ENCODE measurements around the gene HYAL3. TPM values are rescaled to one million over a fixed set of nuclear protein-coding genes. Genes with fewer than 3 reads are reported as not detected.

Gene HYAL3
- total and polyA plus RNA-seq, 10 of the 15 experiments (the other 5 are each of a cell fraction or from before 2014, with no cell fraction given) = 0.37 to 4.2 (median 2.8) TPM

DNA sequence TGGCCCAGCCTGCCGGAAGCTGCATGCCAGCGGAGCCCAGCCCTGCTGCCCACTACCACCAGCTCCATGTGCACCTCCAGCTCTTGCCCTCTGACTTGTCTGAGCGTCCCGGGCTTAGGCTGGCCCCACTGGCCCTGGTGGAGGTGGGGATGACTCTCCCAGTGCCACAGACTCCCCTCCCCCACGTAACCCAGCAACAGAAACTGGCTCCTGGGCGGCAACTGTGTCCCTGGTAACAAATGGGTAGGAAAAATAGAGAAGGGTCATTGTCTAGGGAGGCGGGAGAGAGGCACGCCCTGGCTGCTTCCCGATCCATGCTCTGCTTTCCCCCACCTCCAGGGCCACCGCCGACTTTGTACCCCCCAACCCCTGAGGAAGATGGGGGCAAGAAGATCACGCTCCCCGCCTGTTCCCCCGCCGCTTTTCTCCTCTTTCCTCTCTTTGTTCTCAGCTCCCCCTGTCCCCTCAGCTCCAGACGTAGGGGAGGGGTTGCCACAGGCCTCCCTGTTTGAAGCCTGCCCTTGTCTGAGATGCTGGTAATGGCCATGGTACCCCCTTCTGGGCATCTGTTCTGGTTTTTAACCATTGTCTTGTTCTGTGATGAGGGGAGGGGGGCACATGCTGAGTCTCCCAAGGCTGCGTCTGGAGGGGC lies 41.0 kb downstream of the HYAL3 start:
- RAD21 ChIA-PET (ENCODE audit: unreplicated experiment) = no interaction called here

More for the DNA sequence above, 41.0 kb downstream of the HYAL3 start:
- BruUV-seq (replicated peaks) = no TSS peak
- ChIA-PET SMC1A (ENCODE audit: uncharacterized antibody, unreplicated experiment) (interaction anchor here (2.9 kb wide), 1 partner anchor 11 kb away, joined by 10 read pairs; no protein-coding TSS in a partner anchor), CTCF (interaction anchor here (5.7 to 7.9 kb wide), 2 partner anchors 11 to 32 kb away, joined by 43 to 44 read pairs; no protein-coding TSS in a partner anchor), POLR2A (interaction anchor here (0.6 to 1.7 kb wide), 5 partner anchors 10 to 275 kb away, joined by 3 to 5 read pairs (median 4); partner anchors contain the start of genes HYAL3 and NAA80)
- Histone ChIP-seq H4K20me1 (ENCODE audit: control insufficient read depth, insufficient read depth) (no peaks in the 10 kb centered on the region), H3K79me2 (ENCODE audit: control insufficient read depth, insufficient read depth, low read length) (no peaks in the 10 kb centered on the region), H3K9ac (ENCODE audit: control insufficient read depth, insufficient read depth, low read length) (no peak overlapping the region), H3K4me2 (ENCODE audit: control insufficient read depth, insufficient read depth) (no peak overlapping the region), H3K27ac (ENCODE audit: control insufficient read depth, insufficient read depth) (no peak overlapping the region), H2AFZ (ENCODE audit: control insufficient read depth, low read depth, low read length) (no peak overlapping the region), H3K36me3 (ENCODE audit: control insufficient read depth in 2 of 2, insufficient read depth in 2 of 2, low read length in 1 of 2) (peaks cover 19 to 38% of the 10 kb centered on the region in 2 experiments; a peak in 3 of 4 replicates), H3K4me1 (ENCODE audit: control insufficient read depth, insufficient read depth, low read length) (peaks cover 14% of the 10 kb centered on the region), H3K27me3 (replicated peaks in 1 of 2; ENCODE audit: control insufficient read depth in 2 of 2, insufficient read depth in 2 of 2, low read length in 1 of 2) (no peaks in the 10 kb centered on the region), H3K4me3 (no peak overlapping the region), H3K9me3 (replicated peaks; ENCODE audit: control insufficient read depth, insufficient read depth, low read length) (peaks cover 13% of the 10 kb centered on the region; the same call in 1 of the 3 replicates)
- DNase-seq (ENCODE audit: low read depth, low spot score) = no peak
- FAIRE-seq = no peak
- ATAC-seq = no peak
- intact Hi-C loops (cut with micrococcal nuclease; ENCODE audit: unreplicated experiment) = no loop called here
- in situ Hi-C loops (cut with MboI) = no loop called here
- WGBS (ENCODE audit: insufficient coverage, insufficient replicate concordance, low lambda C conversion rate, missing lambda C conversion rate) = 95% methylated on average over 17 of the region's 17 CpGs
- TF ChIP-seq POLR2A (IDR thresholded peaks at IDR 0.05; ENCODE audit: low read depth, low read length) = 0 out of 2 replicates have a peak, but pooled peaks have one; percentile 28
- TF ChIP-seq, protein P1, sequence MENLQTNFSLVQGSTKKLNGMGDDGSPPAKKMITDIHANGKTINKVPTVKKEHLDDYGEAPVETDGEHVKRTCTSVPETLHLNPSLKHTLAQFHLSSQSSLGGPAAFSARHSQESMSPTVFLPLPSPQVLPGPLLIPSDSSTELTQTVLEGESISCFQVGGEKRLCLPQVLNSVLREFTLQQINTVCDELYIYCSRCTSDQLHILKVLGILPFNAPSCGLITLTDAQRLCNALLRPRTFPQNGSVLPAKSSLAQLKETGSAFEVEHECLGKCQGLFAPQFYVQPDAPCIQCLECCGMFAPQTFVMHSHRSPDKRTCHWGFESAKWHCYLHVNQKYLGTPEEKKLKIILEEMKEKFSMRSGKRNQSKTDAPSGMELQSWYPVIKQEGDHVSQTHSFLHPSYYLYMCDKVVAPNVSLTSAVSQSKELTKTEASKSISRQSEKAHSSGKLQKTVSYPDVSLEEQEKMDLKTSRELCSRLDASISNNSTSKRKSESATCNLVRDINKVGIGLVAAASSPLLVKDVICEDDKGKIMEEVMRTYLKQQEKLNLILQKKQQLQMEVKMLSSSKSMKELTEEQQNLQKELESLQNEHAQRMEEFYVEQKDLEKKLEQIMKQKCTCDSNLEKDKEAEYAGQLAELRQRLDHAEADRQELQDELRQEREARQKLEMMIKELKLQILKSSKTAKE (IDR thresholded peaks at IDR 0.05; ENCODE audit: low read depth, poor library complexity, severe bottlenecking) = no peak

Data from GM12878 (cell line).